Thoracic aorta (tissue), 2 donors: ENCODE results near the gene XPR1. TPM values are rescaled to one million over a fixed set of nuclear protein-coding genes. Genes with fewer than 3 reads are reported as not detected.

Experiments used
- ATAC-seq: fragments of 150-250 bp; one replicate; pipeline ENCODE4 v1.8.0; 2017; ENCODE audit warnings: low read depth; ENCODE audit not compliant: insufficient number of reproducible peaks, low FRiP score
- DNase-seq: peaks from one replicate; pipeline ENCODE4 v3.0.0-alpha.2; 2020; ENCODE audit warnings: low spot score
- H3K27ac ChIP-seq, 2 donors: fragments of 200-600 bp; sonication (generic); 1 replicate in 1 of 2; 2 replicates in 1 of 2; pipeline ENCODE4 v1.5.1; 2016; ENCODE audit warnings: mild to moderate bottlenecking in 2 of 2, moderate library complexity in 2 of 2
- H3K27me3 ChIP-seq: fragments of 200-600 bp; sonication (generic); replicated peaks from 2 replicates; pipeline ENCODE4 v1.6.0; 2016; ENCODE audit warnings: mild to moderate bottlenecking; ENCODE audit not compliant: insufficient read depth
- H3K36me3 ChIP-seq: fragments of 200-600 bp; sonication (generic); one replicate; pipeline ENCODE4 v1.5.1; 2016
- H3K4me1 ChIP-seq, 2 donors: fragments of 200-600 bp; sonication (generic); 1 replicate in 1 of 2; 2 replicates in 1 of 2; pipeline versions ENCODE4 v1.5.1 to v1.6.0; 2016; ENCODE audit warnings: low read depth in 2 of 2, mild to moderate bottlenecking in 1 of 2; ENCODE audit not compliant: control insufficient read depth in 1 of 2
- H3K4me3 ChIP-seq: fragments of 200-600 bp; sonication (generic); 2 replicates; pipeline ENCODE4 v1.5.1; 2016; ENCODE audit warnings: mild to moderate bottlenecking
- H3K9me3 ChIP-seq: fragments of 200-600 bp; sonication (generic); 2 replicates; pipeline ENCODE4 v1.5.1; 2016
- total RNA-seq, 2 donors: library from RNA; depleted of rRNA; stranded (reverse); fragments of >200 nt; gene quantifications; one replicate each; pipeline versions ENCODE4 v1.1.0 to v1.2.3, GENCODE V29; 2016
- TF ChIP-seq, protein P1 (sequence below): fragments of 200-600 bp; sonication (generic); IDR thresholded peaks from one replicate; pipeline ENCODE4 v1.5.1; 2019; ENCODE audit warnings: antibody characterized with exemption

Gene XPR1
- total RNA-seq, 2 donors from 2014 or later = 29.1 to 42.8 TPM

DNA sequence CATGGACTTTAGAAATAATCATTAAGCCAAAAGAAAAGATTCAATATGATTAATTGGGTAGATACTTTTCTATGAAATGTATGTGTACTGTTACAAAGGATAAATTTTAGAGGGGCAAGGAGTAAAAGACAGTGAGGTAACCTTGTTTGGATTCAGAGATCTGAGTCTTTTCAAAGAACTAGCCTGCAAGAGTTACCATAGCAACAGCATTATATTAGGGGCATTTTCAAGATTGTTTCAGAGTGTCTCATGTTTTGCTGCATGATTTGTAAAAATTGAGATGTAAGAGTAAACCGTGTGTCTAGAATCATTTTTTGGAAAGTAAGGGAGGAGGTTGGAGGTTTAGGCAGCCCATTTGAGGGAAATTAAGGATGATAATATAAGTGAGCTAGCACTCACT, 210.2 kb downstream of the XPR1 start:
- Histone ChIP-seq H3K4me1 (peaks cover 11 to 16% of the 10 kb centered on the region in 2 donors), H3K9me3 (no peaks in the 10 kb centered on the region), H3K27me3 (no peaks in the 10 kb centered on the region), H3K27ac (no peak overlapping the region), H3K36me3 (peaks cover 3% of the 10 kb centered on the region), H3K4me3 (no peak overlapping the region)
- DNase-seq (no peak), ATAC-seq (no peak)
- TF ChIP-seq, protein P1, sequence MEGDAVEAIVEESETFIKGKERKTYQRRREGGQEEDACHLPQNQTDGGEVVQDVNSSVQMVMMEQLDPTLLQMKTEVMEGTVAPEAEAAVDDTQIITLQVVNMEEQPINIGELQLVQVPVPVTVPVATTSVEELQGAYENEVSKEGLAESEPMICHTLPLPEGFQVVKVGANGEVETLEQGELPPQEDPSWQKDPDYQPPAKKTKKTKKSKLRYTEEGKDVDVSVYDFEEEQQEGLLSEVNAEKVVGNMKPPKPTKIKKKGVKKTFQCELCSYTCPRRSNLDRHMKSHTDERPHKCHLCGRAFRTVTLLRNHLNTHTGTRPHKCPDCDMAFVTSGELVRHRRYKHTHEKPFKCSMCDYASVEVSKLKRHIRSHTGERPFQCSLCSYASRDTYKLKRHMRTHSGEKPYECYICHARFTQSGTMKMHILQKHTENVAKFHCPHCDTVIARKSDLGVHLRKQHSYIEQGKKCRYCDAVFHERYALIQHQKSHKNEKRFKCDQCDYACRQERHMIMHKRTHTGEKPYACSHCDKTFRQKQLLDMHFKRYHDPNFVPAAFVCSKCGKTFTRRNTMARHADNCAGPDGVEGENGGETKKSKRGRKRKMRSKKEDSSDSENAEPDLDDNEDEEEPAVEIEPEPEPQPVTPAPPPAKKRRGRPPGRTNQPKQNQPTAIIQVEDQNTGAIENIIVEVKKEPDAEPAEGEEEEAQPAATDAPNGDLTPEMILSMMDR = no peak

DNA sequence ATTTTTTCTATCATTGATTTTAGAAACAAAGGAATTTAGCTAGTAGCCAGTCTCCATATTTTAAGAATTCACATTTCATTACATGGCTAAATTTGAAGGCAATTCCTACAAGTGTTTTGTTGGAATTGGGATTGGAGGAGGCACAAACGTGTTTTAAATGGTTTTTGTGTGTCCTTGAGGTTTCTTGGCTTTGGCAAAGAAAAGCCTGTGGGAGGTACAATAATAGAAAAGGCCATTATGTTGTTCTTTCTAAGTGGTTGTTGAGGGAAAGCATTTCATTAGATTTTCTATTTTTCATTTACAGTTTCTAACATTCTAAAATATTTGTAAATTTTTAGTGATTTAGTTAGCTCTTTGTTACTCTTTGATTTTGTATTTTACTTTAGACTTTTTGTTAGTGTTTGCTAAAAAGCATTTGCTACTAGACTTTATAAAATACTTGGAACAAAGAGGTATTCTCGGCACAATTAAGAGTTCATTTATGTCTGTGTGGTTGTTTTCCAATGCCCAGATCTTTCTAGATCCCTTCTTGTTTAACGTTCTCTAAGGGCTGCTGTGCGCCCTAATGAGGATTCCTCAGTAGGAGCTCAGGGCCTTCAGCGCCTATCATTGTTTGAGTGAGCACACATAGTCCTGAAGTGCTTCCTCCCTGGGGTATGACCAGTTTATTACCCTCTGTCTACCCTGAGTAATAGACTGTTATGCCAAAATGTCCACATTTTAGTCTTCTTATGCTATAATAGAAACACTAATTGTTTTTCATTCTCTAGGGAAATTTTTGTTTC, 210.9 kb downstream of the XPR1 start:
- no peak overlapping the region for H3K27ac ChIP-seq

DNA sequence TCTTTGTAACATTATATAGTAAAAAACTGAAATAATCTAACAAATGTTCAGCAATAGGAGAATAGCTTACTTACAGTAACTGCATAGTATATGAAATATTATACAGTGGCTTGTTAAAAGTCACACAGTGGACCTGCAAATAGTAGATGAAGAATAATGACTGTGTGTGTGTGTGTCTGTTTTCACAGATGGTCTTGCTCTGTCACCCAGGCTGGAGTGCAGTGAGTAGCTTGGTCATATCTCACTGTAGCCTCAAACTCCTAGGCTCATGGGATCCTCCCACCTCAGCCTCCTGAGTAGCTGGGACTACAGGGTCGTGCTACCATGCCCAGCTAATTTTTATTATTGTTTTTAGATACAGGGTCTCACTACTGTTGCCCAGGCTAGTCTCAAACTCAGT, 213.5 kb downstream of the XPR1 start:
- ATAC-seq (no peak), DNase-seq (no peak)
- Histone ChIP-seq H3K27ac (no peak overlapping the region), H3K4me3 (no peak overlapping the region), H3K36me3 (peaks cover 3% of the 10 kb centered on the region), H3K27me3 (no peaks in the 10 kb centered on the region), H3K4me1 (peaks cover 11 to 16% of the 10 kb centered on the region in 2 donors), H3K9me3 (no peaks in the 10 kb centered on the region)
- TF ChIP-seq, protein P1 = no peak

More for the DNA sequence above, 210.9 kb downstream of the XPR1 start:
- Histone ChIP-seq H3K4me1 (peaks cover 11 to 16% of the 10 kb centered on the region in 2 donors), H3K36me3 (peaks cover 3% of the 10 kb centered on the region), H3K4me3 (no peak overlapping the region), H3K9me3 (no peaks in the 10 kb centered on the region), H3K27me3 (no peaks in the 10 kb centered on the region)
- ATAC-seq (no peak), DNase-seq (no peak)
- TF ChIP-seq, protein P1 = no peak

DNA sequence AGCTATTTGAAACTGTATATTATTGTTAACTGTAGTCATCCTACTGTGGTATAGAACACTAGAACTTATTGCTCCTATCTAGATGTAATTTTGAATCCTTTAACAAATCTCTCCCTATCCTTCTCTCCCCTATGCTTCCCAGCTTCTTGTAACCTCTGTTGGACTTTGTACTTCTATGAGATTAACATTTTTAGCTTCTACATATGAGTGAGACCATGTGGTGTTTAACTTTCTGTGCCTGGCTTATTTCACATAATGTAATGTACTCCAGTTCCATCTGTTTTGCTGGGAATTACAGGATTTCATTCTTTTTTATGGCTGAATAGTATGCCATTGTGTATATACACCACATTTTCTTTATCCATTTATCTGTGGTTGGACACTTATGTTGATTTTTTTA, 216.4 kb downstream of the XPR1 start:
- Histone ChIP-seq H3K9me3 (no peaks in the 10 kb centered on the region), H3K4me1 (no peaks in the 10 kb centered on the region), H3K36me3 (peaks cover 3% of the 10 kb centered on the region), H3K27me3 (no peaks in the 10 kb centered on the region), H3K27ac (no peak overlapping the region), H3K4me3 (no peak overlapping the region)
- TF ChIP-seq, protein P1 = no peak
- no peak for ATAC-seq
- no peak for DNase-seq

DNA sequence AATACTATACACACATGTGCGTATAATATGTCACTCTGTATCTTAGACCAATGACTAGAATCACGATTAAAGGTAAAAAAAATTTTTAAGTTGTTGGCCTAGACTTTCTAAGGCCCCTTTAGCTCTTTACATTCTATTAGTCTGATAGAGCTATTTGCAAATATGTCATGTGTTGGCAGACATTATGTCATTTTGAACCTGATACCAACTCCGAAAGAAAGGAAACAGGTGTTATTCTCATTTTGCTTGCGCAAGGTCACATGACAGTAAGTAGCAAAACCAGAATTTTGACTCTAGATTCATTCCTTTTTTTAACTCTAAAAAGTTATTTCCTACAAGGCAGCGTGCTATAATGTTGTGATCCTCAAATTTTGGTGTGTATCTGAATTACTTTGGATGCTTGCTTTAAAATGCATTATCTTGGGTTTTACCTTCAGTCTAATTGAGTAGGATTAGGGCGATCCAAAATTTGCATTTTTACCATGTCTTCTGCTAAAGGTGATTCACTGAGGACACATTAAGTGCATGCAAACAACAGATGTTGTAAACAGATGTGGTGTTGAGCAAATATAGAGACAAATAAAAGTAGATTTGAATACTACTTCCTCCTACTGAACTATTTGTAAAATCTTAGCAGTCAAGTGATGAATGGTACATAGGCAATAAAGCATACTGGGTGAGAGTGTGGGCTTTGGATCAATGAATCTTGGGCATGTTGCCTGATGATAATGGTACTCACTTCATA, 217.4 kb downstream of the XPR1 start:
- no peak for DNase-seq
- H3K27ac ChIP-seq = no peak overlapping the region
- TF ChIP-seq, protein P1 = no peak
- H3K27me3 ChIP-seq = no peaks in the 10 kb centered on the region
- peaks cover 3% of the 10 kb centered on the region for H3K36me3 ChIP-seq
- H3K4me3 ChIP-seq = no peak overlapping the region
- no peaks in the 10 kb centered on the region for H3K4me1 ChIP-seq
- no peaks in the 10 kb centered on the region for H3K9me3 ChIP-seq
- ATAC-seq = no peak
